ENCODE data around the gene BCL11B. TPM values are rescaled to one million over a fixed set of nuclear protein-coding genes. Genes with fewer than 3 reads are reported as not detected.

Gene BCL11B
- polyA plus RNA-seq, 3 donors: 0.01 TPM; not detected in 2

DNA sequence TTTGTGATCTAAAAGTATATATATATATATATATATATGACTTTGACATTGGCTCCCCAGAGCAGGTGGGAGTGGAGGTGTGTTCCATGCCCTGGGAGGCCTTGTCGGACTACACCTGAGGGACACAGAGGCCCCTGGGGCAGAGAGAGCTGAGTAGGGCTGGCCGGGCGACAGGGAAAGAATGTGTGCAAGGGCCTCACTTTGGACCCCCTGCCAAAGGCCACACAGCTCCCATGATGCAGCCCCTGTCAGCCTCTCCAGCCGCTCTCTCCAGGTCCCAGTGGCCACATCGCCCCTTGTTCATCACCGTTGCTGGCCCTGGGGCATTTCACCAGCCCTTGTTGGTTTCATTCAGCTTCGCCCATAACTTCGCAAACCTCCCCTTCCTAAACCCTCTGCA is 123.9 kb downstream of the BCL11B start:
- H4K20me1 ChIP-seq (ENCODE audit: insufficient read depth, low read length): no peaks in the 10 kb centered on the region
- H3K4me1 Mint-ChIP-seq: no peaks in the 10 kb centered on the region
- no peaks in the 10 kb centered on the region for H3K36me3 Mint-ChIP-seq
- no peaks in the 10 kb centered on the region for H3K4me1 ChIP-seq (ENCODE audit: control insufficient read depth in 1 of 2, insufficient read depth in 2 of 2, low read length in 2 of 2)
- H3K27ac ChIP-seq (ENCODE audit: low read depth in 1 of 2, low read length in 2 of 2): no peak overlapping the region
- no peak for TF ChIP-seq CTCF (IDR thresholded peaks at IDR 0.05)
- H3K9ac ChIP-seq (ENCODE audit: insufficient read depth, low read length, poor library complexity, severe bottlenecking): no peak overlapping the region
- peaks cover 3 to 14% (median 14%) of the 10 kb centered on the region in 3 donors for H3K27me3 Mint-ChIP-seq (ENCODE audit: low read depth in 3 of 3)
- H3K36me3 ChIP-seq (replicated peaks in 1 of 2; ENCODE audit: control insufficient read depth in 1 of 2, insufficient read depth in 2 of 2, low read length in 2 of 2): no peaks in the 10 kb centered on the region
- peaks cover 0 to under 1% of the 10 kb centered on the region in 2 donors for H3K27me3 ChIP-seq (ENCODE audit: control insufficient read depth in 2 of 2, insufficient read depth in 2 of 2, low read length in 2 of 2)
- peaks cover 0 to 2% (median 0%) of the 10 kb centered on the region in 7 donors for H3K9me3 Mint-ChIP-seq
- no peak overlapping the region for H3K4me3 ChIP-seq (replicated peaks in 1 of 3; ENCODE audit: low read depth in 2 of 3, low read length in 3 of 3)
- H3K4me2 ChIP-seq (replicated peaks; ENCODE audit: extremely low read depth, low read length, poor library complexity, severe bottlenecking): no peak overlapping the region
- no peaks in the 10 kb centered on the region for H3K9me3 ChIP-seq (replicated peaks in 1 of 2; ENCODE audit: control insufficient read depth in 1 of 2, insufficient read depth in 1 of 2, low read length in 2 of 2)
- intact Hi-C loops (cut with micrococcal nuclease): no loop called here
- DNase-seq: no peak
- no peaks in the 10 kb centered on the region for H3K79me2 ChIP-seq (ENCODE audit: insufficient read depth, low read length)
- H2AFZ ChIP-seq (ENCODE audit: insufficient read depth, low read depth, low read length, poor library complexity, severe bottlenecking): no peak overlapping the region
- H3K4me3 Mint-ChIP-seq: no peak overlapping the region
- peak overlapping the region in 1 of 7 donors; percentile 10 for H3K27ac Mint-ChIP-seq
- 95% methylated on average over 6 of the region's 8 CpGs for WGBS (ENCODE audit: insufficient coverage)

DNA sequence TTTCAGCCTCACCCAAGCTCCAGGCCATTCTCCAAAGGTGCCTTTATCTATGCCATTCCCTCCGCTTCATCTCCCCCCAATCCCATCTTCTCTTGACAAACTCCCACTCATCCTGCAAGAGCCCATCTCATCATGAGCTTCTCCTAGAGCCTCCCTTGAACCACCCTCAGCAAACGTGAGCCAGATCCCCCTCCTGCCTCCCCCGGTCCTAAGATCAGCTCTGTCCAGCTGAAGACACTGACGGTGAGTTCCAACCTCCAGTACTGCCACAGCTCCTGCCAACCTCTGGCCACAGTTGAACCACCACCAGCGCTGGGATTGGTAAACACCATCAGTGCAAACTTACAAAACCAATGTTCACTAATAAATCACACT is 124.6 kb downstream of the BCL11B start:
- Histone ChIP-seq H3K36me3 (replicated peaks in 1 of 2; ENCODE audit: control insufficient read depth in 1 of 2, insufficient read depth in 2 of 2, low read length in 2 of 2) (no peaks in the 10 kb centered on the region), H3K4me3 (replicated peaks in 1 of 3; ENCODE audit: low read depth in 2 of 3, low read length in 3 of 3) (no peak overlapping the region), H3K4me2 (replicated peaks; ENCODE audit: extremely low read depth, low read length, poor library complexity, severe bottlenecking) (no peak overlapping the region), H3K27ac (ENCODE audit: low read depth in 1 of 2, low read length in 2 of 2) (no peak overlapping the region), H3K4me1 (ENCODE audit: control insufficient read depth in 1 of 2, insufficient read depth in 2 of 2, low read length in 2 of 2) (no peaks in the 10 kb centered on the region), H3K79me2 (ENCODE audit: insufficient read depth, low read length) (no peaks in the 10 kb centered on the region), H3K9ac (ENCODE audit: insufficient read depth, low read length, poor library complexity, severe bottlenecking) (no peak overlapping the region), H3K27me3 (ENCODE audit: control insufficient read depth in 2 of 2, insufficient read depth in 2 of 2, low read length in 2 of 2) (no peaks in the 10 kb centered on the region), H4K20me1 (ENCODE audit: insufficient read depth, low read length) (no peaks in the 10 kb centered on the region), H3K9me3 (replicated peaks in 1 of 2; ENCODE audit: control insufficient read depth in 1 of 2, insufficient read depth in 1 of 2, low read length in 2 of 2) (no peaks in the 10 kb centered on the region), H2AFZ (ENCODE audit: insufficient read depth, low read depth, low read length, poor library complexity, severe bottlenecking) (no peak overlapping the region)
- Mint-ChIP-seq H3K27ac (no peak overlapping the region), H3K27me3 (ENCODE audit: low read depth in 3 of 3) (peaks cover 3 to 14% (median 14%) of the 10 kb centered on the region in 3 donors), H3K4me1 (no peaks in the 10 kb centered on the region), H3K36me3 (no peaks in the 10 kb centered on the region), H3K4me3 (no peak overlapping the region), H3K9me3 (peaks cover 0 to 2% (median 0%) of the 10 kb centered on the region in 7 donors)
- no peak for TF ChIP-seq CTCF (IDR thresholded peaks at IDR 0.05)
- WGBS (ENCODE audit: insufficient coverage): 76% methylated on average over 4 of the region's 5 CpGs
- intact Hi-C loops (cut with micrococcal nuclease): no loop called here
- no peak for DNase-seq
